Choroid plexus epithelial cell (primary cell): ENCODE measurements around the gene TESK2.

Experiments used
- DNase-seq: peaks from one replicate; pipeline ENCODE4 v3.0.0-alpha.2; 2010; ENCODE audit warnings: low read depth
- H3K4me3 ChIP-seq: 2 replicates; pipeline ENCODE4 v1.5.1; 2011; ENCODE audit warnings: low read depth, mild to moderate bottlenecking, control low read depth, low read length, moderate library complexity
- CTCF ChIP-seq: conservative IDR thresholded peaks from 2 replicates; pipeline ENCODE4 v1.5.1; 2011; ENCODE audit warnings: low read depth, mild to moderate bottlenecking, control low read depth, inconsistent platforms, low read length, moderate library complexity

TESK2 gene

GRCh38 chr1:45373573-45373972 lies 117.4 kb downstream of the TESK2 start:
- H3K4me3 ChIP-seq, result no peak overlapping the region
- no peak for DNase-seq
- no peak for TF ChIP-seq CTCF

- no peak for TF ChIP-seq CTCF
- H3K4me3 ChIP-seq, result no peak overlapping the region
- no peak for DNase-seq
Observed at GRCh38 chr1:45370575-45370974, 120.4 kb downstream of the TESK2 start.

- DNase-seq, result no peak
- H3K4me3 ChIP-seq, result no peak overlapping the region
- no peak for TF ChIP-seq CTCF
Observed at GRCh38 chr1:45365051-45365450, 125.9 kb downstream of the TESK2 start.

- DNase-seq, result no peak
- TF ChIP-seq CTCF, result no peak
Observed at GRCh38 chr1:45364294-45364693, 126.7 kb downstream of the TESK2 start.

GRCh38 chr1:45360981-45361380 lies 130.0 kb downstream of the TESK2 start:
- peak overlapping the region; percentile 28 for H3K4me3 ChIP-seq
- peak; percentile 30 for TF ChIP-seq CTCF
- peak; percentile 86 for DNase-seq

More at GRCh38 chr1:45364294-45364693, 126.7 kb downstream of the TESK2 start:
- no peak overlapping the region for H3K4me3 ChIP-seq

- DNase-seq, result peak; percentile 90
- H3K4me3 ChIP-seq, result no peak overlapping the region
- peak; percentile 75 for TF ChIP-seq CTCF
Observed at GRCh38 chr1:45359882-45360513, 131.0 kb downstream of the TESK2 start.

GRCh38 chr1:45356186-45356585 lies 134.8 kb downstream of the TESK2 start:
- DNase-seq, result peak; percentile 20
- TF ChIP-seq CTCF, result no peak
- no peak overlapping the region for H3K4me3 ChIP-seq
